Esophagus (tissue), 2 donors: ENCODE data around the gene BNC2. TPM values are rescaled to one million over a fixed set of nuclear protein-coding genes. Genes with fewer than 3 reads are reported as not detected.

Experiments used
- H3K27ac ChIP-seq, 2 donors: one replicate each; pipeline ENCODE4 v1.5.1; 2013; ENCODE audit warnings: low read depth in 2 of 2, mild to moderate bottlenecking in 2 of 2, inconsistent platforms in 1 of 2, low read length in 1 of 2, moderate library complexity in 1 of 2
- H3K27me3 ChIP-seq, 2 donors: one replicate each; pipeline ENCODE4 v1.6.1; 2013; ENCODE audit warnings: low read length in 2 of 2, control low read depth in 1 of 2, mild to moderate bottlenecking in 1 of 2; ENCODE audit not compliant: insufficient read depth in 2 of 2, control insufficient read depth in 1 of 2
- H3K36me3 ChIP-seq, 2 donors: one replicate each; pipeline ENCODE4 v1.6.1; 2013; ENCODE audit warnings: low read length in 1 of 2; ENCODE audit not compliant: control insufficient read depth in 2 of 2, insufficient read depth in 2 of 2
- H3K4me1 ChIP-seq, 2 donors: one replicate each; pipeline ENCODE4 v1.6.1; 2013; ENCODE audit warnings: low read length in 1 of 2; ENCODE audit not compliant: control insufficient read depth in 2 of 2, insufficient read depth in 2 of 2
- H3K4me3 ChIP-seq, 2 donors: one replicate each; pipeline ENCODE4 v1.5.1; 2013; ENCODE audit warnings: low read length in 2 of 2, mild to moderate bottlenecking in 2 of 2, low read depth in 1 of 2, moderate library complexity in 1 of 2
- H3K9me3 ChIP-seq, 2 donors: one replicate each; pipeline ENCODE4 v1.6.1; 2013; ENCODE audit warnings: mild to moderate bottlenecking in 2 of 2, low read depth in 1 of 2, low read length in 1 of 2, moderate library complexity in 1 of 2; ENCODE audit not compliant: control insufficient read depth in 2 of 2, insufficient read depth in 1 of 2
- WGBS, 2 donors: extraction: QIAGEN DNeasy Blood & Tissue Kit; methylation state at CpG; one replicate each; pipeline ENCODE4 v1.1.7; 2013; 5-methylcytosine and 5-hydroxymethylcytosine counted together
- polyA plus RNA-seq, 2 donors: library from polyadenylated mRNA; stranded (reverse); fragments of 200-250 nt; gene quantifications; one replicate each; pipeline ENCODE4 v1.2.3, GENCODE V29; 2013
- donor health status: healthy with polysubstance abuse.
- donor health status: Bipolar disorder and iron deficiency.

The BNC2 gene
- polyA plus RNA-seq, 2 donors = 1.1 to 1.6 TPM

GRCh38 chr9:16391369-16391768, 479.1 kb downstream of the BNC2 start:
- Histone ChIP-seq H3K36me3 (no peaks in the 10 kb centered on the region), H3K27me3 (peaks cover 0 to 7% of the 10 kb centered on the region in 2 donors), H3K4me1 (no peaks in the 10 kb centered on the region), H3K27ac (no peak overlapping the region), H3K9me3 (no peaks in the 10 kb centered on the region), H3K4me3 (no peak overlapping the region)
- WGBS, 2 donors = 76% methylated on average over 2 of the region's 2 CpGs

- Histone ChIP-seq H3K27ac (no peak overlapping the region), H3K9me3 (no peaks in the 10 kb centered on the region), H3K4me3 (no peak overlapping the region), H3K27me3 (peaks cover 0 to 3% of the 10 kb centered on the region in 2 donors), H3K4me1 (no peaks in the 10 kb centered on the region), H3K36me3 (no peaks in the 10 kb centered on the region)
- WGBS, 2 donors = 76 to 82% methylated on average over 2 of the region's 2 CpGs
Measured at GRCh38 chr9:16387382-16387781, 483.1 kb downstream of the BNC2 start.

GRCh38 chr9:16386827-16387077, 483.7 kb downstream of the BNC2 start:
- Histone ChIP-seq H3K36me3 (no peaks in the 10 kb centered on the region), H3K4me3 (no peak overlapping the region), H3K9me3 (no peaks in the 10 kb centered on the region), H3K27ac (no peak overlapping the region), H3K27me3 (peaks cover 0 to 3% of the 10 kb centered on the region in 2 donors), H3K4me1 (no peaks in the 10 kb centered on the region)
- 44 to 61% methylated on average over 2 of the region's 2 CpGs for WGBS, 2 donors

GRCh38 chr9:16386007-16386826, 484.3 kb downstream of the BNC2 start:
- Histone ChIP-seq H3K4me1 (no peaks in the 10 kb centered on the region), H3K9me3 (no peaks in the 10 kb centered on the region), H3K36me3 (no peaks in the 10 kb centered on the region), H3K4me3 (no peak overlapping the region), H3K27me3 (peaks cover 0 to 3% of the 10 kb centered on the region in 2 donors), H3K27ac (no peak overlapping the region)
- WGBS, 2 donors = 64 to 69% methylated on average over 6 of the region's 6 CpGs

GRCh38 chr9:16385590-16385989, 484.9 kb downstream of the BNC2 start:
- no peak overlapping the region for H3K4me3 ChIP-seq

GRCh38 chr9:16384993-16385392, 485.5 kb downstream of the BNC2 start:
- Histone ChIP-seq H3K36me3 (no peaks in the 10 kb centered on the region), H3K9me3 (no peaks in the 10 kb centered on the region), H3K4me1 (no peaks in the 10 kb centered on the region), H3K27me3 (no peaks in the 10 kb centered on the region), H3K27ac (no peak overlapping the region), H3K4me3 (no peak overlapping the region)
- WGBS, 2 donors = 82 to 93% methylated on average over 6 of the region's 6 CpGs

More at GRCh38 chr9:16385590-16385989, 484.9 kb downstream of the BNC2 start:
- H3K27ac ChIP-seq = no peak overlapping the region
- no peaks in the 10 kb centered on the region for H3K9me3 ChIP-seq
- H3K4me1 ChIP-seq = no peaks in the 10 kb centered on the region
- no peaks in the 10 kb centered on the region for H3K36me3 ChIP-seq
- H3K27me3 ChIP-seq = no peaks in the 10 kb centered on the region

GRCh38 chr9:16377311-16377710, 493.2 kb downstream of the BNC2 start:
- Histone ChIP-seq H3K4me3 (no peak overlapping the region), H3K27me3 (no peaks in the 10 kb centered on the region), H3K36me3 (no peaks in the 10 kb centered on the region), H3K4me1 (no peaks in the 10 kb centered on the region), H3K27ac (no peak overlapping the region), H3K9me3 (no peaks in the 10 kb centered on the region)
- WGBS, 2 donors = 86 to 88% methylated on average over 4 of the region's 4 CpGs

GRCh38 chr9:16371306-16371705, 499.2 kb downstream of the BNC2 start:
- H3K4me1 ChIP-seq = no peaks in the 10 kb centered on the region
- H3K9me3 ChIP-seq = no peaks in the 10 kb centered on the region
- H3K36me3 ChIP-seq = no peaks in the 10 kb centered on the region
- no peaks in the 10 kb centered on the region for H3K27me3 ChIP-seq
- WGBS, 2 donors = 88 to 89% methylated on average over 4 of the region's 4 CpGs
- no peak overlapping the region for H3K27ac ChIP-seq
- H3K4me3 ChIP-seq = no peak overlapping the region

- Histone ChIP-seq H3K27ac (no peak overlapping the region), H3K4me1 (no peaks in the 10 kb centered on the region), H3K36me3 (no peaks in the 10 kb centered on the region), H3K9me3 (no peaks in the 10 kb centered on the region), H3K4me3 (no peak overlapping the region), H3K27me3 (no peaks in the 10 kb centered on the region)
- WGBS, 2 donors = 94 to 96% methylated on average over 13 of the region's 13 CpGs
Measured at GRCh38 chr9:16370647-16371046, 499.8 kb downstream of the BNC2 start.

GRCh38 chr9:16369427-16369826, 501.0 kb downstream of the BNC2 start:
- Histone ChIP-seq H3K27me3 (no peaks in the 10 kb centered on the region), H3K4me1 (no peaks in the 10 kb centered on the region), H3K27ac (no peak overlapping the region), H3K4me3 (no peak overlapping the region), H3K36me3 (no peaks in the 10 kb centered on the region), H3K9me3 (no peaks in the 10 kb centered on the region)
- WGBS, 2 donors = 80 to 96% methylated on average over 4 of the region's 4 CpGs
